Bronchial epithelial cell (primary cell): ENCODE measurements around the gene AUTS2. TPM values are rescaled to one million over a fixed set of nuclear protein-coding genes. Genes with fewer than 3 reads are reported as not detected.

Experiments used
- DNase-seq: peaks from one replicate; pipeline ENCODE4 v3.0.0-alpha.2; 2010; ENCODE audit warnings: low read depth
- FAIRE-seq: peaks from 2 replicates; lab custom pipeline; 2011; peaks lifted over from hg19 to GRCh38; lab: Jason Lieb, UNC
- H3K27me3 ChIP-seq: 2 replicates; pipeline ENCODE4 v1.5.1; 2011; ENCODE audit warnings: low read length; ENCODE audit not compliant: control insufficient read depth, insufficient read depth
- H3K36me3 ChIP-seq: 2 replicates; pipeline ENCODE4 v1.5.1; 2011; ENCODE audit warnings: low read length; ENCODE audit not compliant: control insufficient read depth, insufficient read depth
- H3K4me3 ChIP-seq: 2 replicates; pipeline ENCODE4 v1.5.1; 2011; ENCODE audit warnings: mild to moderate bottlenecking, low read depth, low read length, control low read depth
- total RNA-seq: library from RNA; depleted of rRNA; stranded (reverse); fragments of >200 nt; gene quantifications from 2 replicates; pipeline ENCODE4 v1.2.1, GENCODE V29; 2014
- TF ChIP-seq, protein P1 (sequence below): IDR thresholded peaks from 2 replicates; pipeline ENCODE4 v1.5.1; 2011; ENCODE audit warnings: mild to moderate bottlenecking, moderate library complexity, low read length, control low read depth, inconsistent platforms; ENCODE audit not compliant: insufficient read depth, severe bottlenecking

Gene AUTS2
- total RNA-seq, 1 donor from 2014 or later = 9.5 TPM

DNA sequence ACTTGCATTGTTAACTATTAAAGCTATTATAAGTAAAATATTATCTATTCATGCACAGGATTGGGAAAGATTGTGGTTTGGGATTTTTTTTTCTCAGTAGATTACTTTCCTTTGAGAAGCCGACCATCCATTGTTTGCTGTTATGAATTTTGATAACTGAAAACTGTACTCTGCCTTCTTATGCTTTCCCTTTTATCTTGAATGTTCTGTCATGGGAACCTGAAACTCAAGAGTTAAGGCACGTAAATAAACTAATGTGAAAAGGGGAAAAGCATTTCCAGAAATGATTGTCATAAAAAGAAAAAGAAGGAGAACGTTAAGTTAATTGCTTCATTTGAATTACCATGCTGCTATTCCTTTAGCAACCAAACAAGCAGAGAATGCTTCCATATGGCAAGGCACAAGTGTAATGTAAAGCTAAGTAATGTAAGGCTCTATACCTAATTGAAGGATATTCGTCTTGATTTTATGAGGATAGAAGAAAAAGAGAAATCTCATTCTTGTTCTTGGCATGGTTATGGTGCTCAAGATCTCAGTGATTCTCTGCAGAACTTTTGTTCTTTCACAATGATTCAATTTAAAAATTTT, 370.8 kb downstream of the AUTS2 start:
- TF ChIP-seq, protein P1, sequence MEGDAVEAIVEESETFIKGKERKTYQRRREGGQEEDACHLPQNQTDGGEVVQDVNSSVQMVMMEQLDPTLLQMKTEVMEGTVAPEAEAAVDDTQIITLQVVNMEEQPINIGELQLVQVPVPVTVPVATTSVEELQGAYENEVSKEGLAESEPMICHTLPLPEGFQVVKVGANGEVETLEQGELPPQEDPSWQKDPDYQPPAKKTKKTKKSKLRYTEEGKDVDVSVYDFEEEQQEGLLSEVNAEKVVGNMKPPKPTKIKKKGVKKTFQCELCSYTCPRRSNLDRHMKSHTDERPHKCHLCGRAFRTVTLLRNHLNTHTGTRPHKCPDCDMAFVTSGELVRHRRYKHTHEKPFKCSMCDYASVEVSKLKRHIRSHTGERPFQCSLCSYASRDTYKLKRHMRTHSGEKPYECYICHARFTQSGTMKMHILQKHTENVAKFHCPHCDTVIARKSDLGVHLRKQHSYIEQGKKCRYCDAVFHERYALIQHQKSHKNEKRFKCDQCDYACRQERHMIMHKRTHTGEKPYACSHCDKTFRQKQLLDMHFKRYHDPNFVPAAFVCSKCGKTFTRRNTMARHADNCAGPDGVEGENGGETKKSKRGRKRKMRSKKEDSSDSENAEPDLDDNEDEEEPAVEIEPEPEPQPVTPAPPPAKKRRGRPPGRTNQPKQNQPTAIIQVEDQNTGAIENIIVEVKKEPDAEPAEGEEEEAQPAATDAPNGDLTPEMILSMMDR = no peak
- Histone ChIP-seq H3K4me3 (no peak overlapping the region), H3K36me3 (no peaks in the 10 kb centered on the region), H3K27me3 (no peaks in the 10 kb centered on the region)
- no peak for FAIRE-seq
- DNase-seq = no peak

DNA sequence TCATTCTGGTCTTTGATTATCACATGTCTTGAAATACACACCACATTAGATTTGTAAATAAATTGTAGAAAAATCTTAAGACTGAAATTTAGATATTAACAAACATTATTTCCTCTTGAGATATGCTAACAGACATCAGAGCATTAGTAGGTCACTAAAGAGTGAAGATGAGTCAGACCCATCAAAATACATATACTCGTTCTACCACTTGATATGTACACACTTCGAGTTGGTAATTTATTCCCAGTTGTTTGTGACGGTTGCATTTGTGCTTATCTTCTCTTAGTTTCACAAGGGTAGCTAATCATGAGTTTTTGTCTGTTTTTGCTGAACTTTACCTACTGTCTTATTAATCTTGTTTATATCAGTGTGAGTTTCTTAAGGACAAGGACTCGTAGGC, 383.4 kb downstream of the AUTS2 start:
- TF ChIP-seq, protein P1 = no peak
- DNase-seq (no peak), FAIRE-seq (no peak)
- no peaks in the 10 kb centered on the region for H3K36me3 ChIP-seq
- no peak overlapping the region for H3K4me3 ChIP-seq
- H3K27me3 ChIP-seq = no peaks in the 10 kb centered on the region

DNA sequence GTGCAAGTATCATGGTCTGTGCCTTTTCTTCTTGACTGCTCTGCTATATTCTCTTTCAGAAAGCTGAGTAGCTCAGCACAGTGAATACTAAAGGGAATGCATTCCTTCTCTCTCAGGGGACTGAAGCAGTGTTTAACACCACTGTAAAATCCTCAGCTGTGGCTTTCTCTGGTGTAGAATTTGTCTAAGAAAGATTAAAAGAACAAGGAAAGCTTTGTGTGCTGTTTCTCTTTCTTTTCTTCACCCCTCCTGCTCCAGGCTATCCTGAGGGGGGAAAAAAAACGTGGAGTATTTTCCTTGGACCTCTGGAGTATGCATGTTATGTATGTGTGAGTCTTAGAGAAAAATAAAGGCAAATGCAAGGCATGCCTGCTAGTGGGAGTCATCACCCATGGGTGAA, 383.9 kb downstream of the AUTS2 start:
- TF ChIP-seq, protein P1 = no peak
- H3K27me3 ChIP-seq = no peaks in the 10 kb centered on the region
- H3K4me3 ChIP-seq = no peak overlapping the region
- no peaks in the 10 kb centered on the region for H3K36me3 ChIP-seq
- FAIRE-seq = no peak
- no peak for DNase-seq

DNA sequence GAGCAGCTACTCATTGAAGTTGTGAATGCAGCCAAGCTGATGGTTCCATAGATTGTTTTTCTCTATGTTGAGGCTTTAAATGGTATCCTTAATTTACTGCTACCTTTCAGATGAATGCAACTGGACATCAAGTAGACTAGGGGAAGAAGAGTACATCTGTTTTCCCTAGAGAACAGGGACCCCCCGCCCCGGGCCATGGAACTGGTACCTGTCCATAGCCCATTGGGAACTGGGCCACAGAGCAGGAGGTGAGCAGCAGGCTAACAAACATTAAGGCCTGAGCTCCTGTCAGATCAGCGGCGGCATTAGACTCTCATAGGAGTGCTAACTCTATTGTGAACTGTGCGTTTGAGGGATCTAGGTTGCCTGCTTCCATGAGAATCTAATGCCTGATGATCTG, 391.3 kb downstream of the AUTS2 start:
- no peak for FAIRE-seq
- Histone ChIP-seq H3K4me3 (no peak overlapping the region), H3K27me3 (no peaks in the 10 kb centered on the region), H3K36me3 (no peaks in the 10 kb centered on the region)
- no peak for DNase-seq
- TF ChIP-seq, protein P1 = no peak

DNA sequence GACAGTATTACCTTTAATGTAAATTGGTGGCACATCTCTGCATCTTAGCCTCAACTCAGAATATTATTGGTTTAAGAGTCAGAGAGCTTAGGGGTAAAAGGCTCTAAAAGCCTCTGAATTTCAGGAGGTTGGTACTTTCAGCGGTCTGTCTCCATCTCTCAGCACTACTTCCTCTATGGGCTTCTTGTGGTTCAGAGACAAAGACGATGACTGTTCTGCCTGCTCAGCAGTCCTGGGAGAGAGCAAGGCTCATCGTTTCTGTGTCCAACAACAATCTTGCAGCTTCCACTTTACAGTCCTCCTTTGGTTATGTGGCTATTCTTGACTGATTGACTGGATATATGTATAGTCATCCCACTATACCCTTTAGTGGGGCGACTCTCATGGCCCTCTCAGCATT, 394.7 kb downstream of the AUTS2 start:
- Histone ChIP-seq H3K4me3 (no peak overlapping the region), H3K36me3 (no peaks in the 10 kb centered on the region), H3K27me3 (no peaks in the 10 kb centered on the region)
- TF ChIP-seq, protein P1 = no peak
- DNase-seq = no peak
- peak; percentile 23 for FAIRE-seq

DNA sequence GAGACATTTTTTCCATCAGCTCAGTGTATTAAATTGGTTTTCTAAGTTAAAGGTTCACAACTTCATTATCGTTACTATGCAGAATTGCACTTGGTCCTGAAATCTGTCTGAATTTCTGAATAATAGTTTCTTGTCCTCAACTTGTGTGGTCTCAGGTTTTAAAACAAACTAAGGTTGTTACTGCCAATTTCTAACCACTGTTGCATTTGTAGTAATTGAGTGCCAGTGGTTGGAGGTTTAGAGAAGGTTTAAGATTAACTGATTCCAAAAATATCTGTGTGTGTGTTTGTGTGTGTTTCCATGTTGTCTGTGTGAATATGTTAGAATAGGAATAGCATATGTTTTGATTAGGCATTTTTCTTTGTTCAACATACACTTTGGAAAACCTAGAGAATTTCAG, 395.9 kb downstream of the AUTS2 start:
- Histone ChIP-seq H3K27me3 (no peaks in the 10 kb centered on the region), H3K4me3 (no peak overlapping the region), H3K36me3 (no peaks in the 10 kb centered on the region)
- DNase-seq = no peak
- TF ChIP-seq, protein P1 = no peak
- no peak for FAIRE-seq
